GM18526 (cell line): Measurements from ENCODE around the gene MGAT1.

Experiments used
- POLR2A ChIP-seq: IDR thresholded peaks from 3 replicates; pipeline ENCODE4 v1.6.1; 2011; ENCODE audit not compliant: insufficient read length; ENCODE audit errors: extremely low read depth

Gene MGAT1

DNA sequence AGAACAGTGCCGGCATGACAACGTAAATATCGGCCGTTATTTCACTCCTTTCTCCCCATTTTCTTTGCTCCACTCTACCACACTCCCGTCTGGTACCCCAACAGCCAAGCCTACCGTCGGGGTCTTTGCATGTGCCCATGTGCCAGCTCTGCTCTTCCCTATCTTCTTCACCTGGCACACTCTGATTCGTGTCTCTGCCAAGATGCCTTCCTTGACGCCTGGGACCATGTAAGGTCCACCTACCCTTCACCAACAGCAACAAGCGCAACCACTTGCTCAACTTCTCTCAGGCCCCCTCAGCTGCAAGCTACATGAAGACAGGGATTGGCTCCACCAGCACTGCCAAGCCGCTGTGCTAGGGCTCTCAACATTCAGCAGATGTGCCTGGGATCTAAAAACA, 4.4 kb downstream of the MGAT1 start:
- TF ChIP-seq POLR2A, result no peak

DNA sequence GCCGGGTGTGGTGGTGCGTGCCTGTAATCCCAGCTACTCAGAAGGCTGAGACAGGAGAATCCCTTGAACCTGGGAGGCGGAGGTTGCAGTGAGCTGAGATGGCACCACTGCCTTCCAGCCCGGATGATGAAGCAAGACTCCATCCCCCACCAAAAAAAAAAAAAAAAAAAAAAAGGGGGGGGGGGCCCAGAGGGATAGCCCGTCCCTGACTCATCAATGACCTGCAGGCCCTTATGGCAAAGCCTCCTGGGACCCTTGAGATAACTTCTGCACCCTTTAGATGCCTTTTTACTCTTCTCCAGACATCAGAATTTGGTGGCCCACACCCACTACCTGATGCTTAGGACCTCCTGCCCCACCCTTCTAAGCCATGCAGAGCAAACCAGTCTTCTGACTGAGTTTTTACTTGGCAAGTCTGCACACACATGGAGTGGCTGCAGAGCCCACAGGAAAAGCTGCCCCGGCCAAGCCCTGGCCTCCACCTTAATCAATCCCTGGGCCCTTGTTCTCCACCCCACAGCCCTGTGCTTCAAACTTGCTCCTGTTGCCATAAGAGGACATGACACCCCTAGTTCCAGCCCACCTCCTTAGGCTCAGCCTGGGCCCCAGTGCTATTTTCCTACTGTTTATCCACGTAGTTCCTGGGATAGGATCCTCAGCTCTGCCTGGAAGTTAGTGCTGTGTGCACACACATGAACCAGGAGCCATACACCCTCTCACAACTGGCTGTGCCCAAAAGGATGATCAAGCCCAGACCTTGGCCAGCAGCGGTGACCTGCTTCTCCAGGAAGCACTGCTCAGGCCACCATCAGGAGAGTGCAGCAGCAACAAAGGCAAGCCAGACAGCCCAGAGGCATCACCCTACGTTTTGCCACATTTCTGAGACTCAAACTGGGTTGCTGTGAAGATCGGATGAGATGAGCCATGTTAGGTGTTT, 5.1 kb downstream of the MGAT1 start:
- no peak for TF ChIP-seq POLR2A

DNA sequence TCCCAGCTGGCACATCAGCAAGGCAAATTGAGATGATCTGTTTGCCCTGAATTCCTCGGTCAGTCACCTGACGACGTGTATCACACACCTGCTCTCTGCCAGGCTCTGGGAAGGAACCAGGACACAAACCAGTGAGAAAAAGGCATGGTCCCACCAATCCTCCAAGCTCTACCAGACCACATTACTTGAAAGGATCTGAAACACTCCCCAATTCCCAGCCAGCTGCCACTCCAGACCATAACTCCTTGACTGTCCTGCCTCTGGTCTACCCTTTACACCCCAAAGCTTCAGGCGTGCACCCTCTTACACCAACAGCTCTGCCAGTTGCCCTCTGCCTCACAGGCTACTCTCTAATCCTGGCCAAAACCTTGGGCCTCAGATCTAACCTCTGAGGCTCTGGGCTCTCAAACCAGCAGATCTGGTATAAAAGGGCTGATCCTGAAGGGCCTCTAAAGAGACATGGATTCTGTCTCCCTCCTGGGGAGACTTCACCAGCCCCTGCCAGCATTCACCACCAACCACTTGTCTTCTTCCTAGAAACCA, 6.8 kb downstream of the MGAT1 start:
- no peak for TF ChIP-seq POLR2A

DNA sequence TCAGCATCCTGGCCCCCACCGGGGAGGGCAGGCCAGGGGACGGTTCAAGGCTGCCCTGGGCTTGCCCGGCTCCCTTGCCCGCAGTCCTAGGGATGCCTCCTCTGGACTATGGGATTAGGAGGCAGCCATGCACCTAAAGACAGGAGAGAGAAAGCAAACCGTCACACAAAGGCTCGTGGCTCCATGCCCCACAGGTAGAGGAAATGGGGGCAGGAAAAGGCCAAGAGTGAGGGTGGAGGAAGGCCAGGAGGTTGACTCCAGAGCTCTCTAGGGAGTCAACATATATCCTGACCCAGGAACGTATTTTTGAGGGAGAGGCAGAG, 9.7 kb downstream of the MGAT1 start:
- no peak for TF ChIP-seq POLR2A

DNA sequence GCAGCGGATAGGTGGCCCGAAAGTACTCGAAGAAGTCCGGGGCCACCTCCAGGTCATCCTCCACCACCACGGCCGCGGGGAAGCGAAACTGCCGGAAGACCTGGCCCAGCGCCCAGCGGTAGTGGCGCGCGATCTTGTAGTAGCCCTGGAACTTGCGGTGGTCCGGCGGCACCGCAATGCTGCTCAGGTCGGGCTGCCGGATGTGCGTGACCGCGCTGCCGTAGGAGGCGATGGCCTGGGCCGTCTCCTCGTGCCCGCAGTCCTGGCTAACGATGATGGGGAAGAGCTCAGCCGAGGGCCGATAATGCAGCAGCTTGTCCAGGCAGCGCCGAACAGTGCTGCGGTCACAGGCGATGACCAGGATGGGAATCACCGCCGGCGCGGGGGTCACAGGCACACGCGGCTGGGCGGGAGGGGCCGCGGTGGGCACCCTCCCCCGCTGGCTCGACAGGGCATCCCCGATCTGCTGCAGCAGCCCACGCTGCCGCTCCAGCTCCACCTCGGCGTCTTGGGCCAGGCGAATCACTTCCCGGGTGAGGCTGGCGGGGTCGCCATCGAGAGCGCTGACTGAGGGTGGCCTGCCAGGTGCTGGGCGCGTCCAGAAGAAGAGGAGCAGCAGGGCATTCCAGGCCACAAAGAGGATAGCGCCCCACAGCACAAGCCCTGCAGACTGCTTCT, 10.2 kb downstream of the MGAT1 start:
- TF ChIP-seq POLR2A, result no peak

DNA sequence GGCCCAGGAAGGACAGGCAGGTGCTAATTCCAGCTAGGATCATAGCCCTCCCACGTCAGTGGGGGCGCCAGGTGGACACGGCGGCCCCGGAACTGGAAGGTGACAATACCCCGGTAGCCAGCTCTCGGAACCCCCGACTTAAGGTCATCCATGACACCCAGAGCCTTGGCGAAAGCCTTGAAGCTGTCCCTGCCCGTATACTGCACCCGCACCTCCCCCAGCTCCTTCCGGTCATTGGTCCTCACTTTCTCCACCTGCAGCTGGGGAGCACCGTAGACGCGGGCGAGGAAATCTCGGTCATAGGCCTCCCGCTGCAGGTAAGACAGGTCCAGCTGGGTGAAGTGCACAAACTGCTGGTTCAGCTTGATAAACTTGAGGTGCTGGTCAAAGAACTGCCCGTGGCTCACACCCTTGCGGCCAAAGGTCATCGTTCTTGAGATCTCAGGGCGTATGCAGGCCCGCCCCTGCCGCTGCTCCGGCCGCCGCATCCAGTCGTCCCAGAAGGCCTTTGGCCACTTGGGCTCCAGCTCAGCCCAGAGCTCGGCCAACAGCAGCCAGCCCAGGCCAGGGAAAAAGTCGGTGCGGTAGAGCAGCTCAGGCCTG, 10.9 kb downstream of the MGAT1 start:
- no peak for TF ChIP-seq POLR2A

DNA sequence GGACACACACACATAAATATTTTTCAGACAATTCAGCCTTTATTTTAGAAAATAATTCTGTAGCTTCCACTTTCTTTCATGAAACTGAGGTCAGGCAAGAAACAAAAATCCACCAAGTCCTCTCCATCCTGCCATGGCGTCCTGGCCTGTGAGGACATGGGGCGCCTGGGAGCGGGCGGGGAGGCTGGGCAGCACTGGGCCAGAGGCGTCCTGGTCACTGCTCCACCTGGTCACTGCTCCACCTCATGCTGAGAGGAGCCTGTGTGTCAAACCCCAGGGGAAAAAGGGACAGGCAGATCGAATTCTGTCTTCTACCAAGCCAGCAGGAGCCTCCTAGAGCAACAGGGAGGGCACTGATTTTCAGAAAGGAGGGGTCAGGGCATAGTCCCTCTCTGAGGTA, 12.1 kb downstream of the MGAT1 start:
- TF ChIP-seq POLR2A, result no peak

DNA sequence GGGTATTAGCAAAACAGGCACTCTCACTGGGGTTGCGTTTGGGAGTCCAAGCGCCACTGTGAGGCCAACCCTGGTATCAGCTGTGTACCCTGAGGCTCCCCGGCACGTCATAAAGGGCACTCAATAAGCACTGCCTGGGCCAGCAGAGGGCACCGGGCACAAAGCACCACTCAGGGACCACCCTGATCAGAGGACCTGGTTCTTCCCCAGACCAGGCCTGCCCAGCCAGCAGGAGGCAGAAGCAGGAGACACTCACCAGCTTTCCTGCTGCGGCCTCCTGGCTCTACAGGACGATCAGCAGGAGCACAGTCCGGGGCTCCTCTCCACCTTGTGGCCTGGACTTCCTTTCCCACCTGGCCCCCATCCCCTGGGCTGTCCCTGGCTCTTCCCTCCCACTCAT, 12.6 kb downstream of the MGAT1 start:
- no peak for TF ChIP-seq POLR2A

DNA sequence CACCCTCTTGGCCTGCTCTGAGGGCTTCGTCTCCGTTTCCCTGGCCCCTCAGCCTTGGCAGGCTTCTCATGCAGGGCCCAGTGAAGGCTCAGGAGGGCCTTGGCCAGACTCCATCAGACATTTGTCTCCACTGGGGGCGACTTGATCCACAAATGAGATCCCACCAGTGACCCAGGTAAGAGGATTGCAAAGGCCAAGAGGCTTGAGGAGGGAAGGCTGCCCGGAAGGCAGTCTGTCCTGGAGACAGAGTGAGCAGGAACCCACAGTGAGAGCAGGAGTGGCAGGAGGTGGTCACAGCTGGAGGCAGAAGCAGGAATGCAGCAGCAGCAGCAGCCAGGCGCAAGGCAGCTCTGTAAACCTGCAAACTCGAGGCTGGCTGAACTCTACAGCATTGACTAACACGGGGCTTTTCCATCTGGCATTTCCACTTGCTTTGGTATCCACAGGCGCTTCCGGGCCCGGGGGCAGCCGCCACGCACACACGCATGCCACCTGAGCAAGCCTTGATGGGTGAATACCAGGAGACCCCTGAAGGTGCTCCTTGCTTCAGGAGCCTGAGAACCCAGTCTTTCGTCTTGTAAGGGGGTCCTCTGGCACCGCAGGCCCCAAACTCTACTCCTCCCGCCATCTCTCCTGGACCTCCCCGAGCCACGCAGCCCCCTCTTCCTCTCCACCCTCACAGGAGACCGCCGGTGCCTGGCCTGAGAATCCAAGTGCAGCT, 14.7 kb downstream of the MGAT1 start:
- no peak for TF ChIP-seq POLR2A

DNA sequence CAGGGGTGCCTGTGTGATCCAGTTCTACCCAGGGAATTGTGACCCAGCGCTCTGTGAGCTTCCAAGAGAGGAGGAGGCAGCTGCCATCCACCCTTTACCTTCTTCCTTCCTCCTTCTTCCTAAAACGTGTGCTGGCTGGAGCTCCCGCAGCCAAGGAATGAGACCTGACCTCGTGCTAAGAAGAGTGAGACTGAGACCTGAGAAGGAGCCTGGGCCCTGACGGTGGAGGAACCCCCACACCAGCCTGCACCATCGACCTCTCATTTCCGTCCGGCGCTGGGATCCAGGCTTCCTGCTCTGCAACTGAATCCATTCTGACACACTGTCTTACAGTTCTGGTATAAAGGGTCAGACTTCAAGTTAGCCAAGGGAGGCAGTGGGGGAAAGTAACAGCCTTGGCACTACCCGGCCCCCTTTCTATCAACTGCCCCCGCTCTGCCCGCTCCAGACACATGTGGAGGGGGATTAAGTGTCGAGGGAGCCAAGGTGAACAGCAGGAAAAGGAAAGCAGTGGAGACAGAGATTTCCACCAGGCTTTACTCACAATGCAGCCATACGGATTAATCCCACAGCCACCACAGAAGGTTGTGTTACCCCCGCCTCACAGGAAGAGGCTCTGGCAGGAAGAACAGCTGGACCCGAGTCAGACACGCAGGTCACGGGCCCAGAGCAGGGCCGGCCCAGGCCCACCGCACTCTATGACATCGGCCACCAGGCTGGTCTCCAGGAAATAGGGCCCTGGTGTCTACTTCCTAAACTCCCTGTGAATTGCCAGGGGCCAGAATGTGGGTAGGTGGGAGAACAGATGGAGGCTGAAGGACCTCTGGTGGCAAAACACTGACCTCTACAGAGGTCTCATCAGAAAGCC, 15.8 kb downstream of the MGAT1 start:
- no peak for TF ChIP-seq POLR2A

DNA sequence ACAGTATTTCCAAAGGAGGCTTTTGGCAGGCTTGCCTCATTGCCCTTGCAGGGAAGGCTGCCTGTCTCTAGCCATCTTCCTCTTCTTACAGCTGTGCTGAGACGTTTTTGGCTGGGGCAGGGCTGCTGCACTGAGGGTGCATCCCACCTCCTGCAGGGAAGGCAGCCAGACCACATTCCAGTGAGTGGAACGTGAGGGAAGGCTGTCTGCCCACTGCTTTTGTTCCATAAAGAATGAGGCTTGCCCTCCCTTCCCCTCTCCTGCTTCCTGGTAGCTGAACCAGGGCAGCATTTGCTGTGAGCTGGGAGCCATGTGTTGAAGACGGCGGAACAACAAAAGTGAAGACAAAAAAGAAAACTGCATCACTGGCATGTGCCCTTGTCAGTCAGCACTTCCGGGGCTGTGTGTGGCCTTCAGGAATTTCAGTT, 16.8 kb downstream of the MGAT1 start:
- TF ChIP-seq POLR2A, result no peak

DNA sequence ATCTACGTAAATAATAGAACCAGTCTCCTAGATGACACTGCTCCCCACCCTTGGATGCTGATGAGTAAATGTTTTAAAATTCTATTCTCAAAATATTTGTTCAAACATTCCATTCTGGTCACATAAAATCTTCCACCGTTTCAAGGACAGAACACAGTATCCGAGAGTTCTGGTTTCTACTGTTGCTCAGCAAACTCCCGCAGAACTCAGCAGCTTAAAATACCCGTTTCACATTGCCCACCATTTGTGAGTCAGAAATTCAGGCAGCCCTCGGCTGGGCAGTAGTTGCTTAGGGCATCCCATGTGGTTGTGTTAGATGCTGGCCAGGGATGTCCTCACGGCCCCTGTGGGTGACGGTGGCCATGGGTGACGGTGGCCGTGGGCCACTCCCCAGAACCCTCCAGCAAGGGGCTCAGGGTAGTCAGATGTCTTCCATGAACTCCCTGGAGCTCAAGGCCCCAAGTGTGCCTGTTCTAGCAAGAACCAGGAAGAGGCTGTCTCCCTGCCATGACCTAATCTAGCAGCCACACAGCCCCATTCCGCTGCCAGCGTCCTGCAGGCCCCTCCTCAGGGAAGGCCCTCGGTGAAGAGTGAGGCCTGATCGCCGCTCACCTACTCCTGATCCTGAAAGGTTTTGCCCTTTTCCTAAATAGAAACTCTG, 17.4 kb downstream of the MGAT1 start:
- TF ChIP-seq POLR2A, result no peak

DNA sequence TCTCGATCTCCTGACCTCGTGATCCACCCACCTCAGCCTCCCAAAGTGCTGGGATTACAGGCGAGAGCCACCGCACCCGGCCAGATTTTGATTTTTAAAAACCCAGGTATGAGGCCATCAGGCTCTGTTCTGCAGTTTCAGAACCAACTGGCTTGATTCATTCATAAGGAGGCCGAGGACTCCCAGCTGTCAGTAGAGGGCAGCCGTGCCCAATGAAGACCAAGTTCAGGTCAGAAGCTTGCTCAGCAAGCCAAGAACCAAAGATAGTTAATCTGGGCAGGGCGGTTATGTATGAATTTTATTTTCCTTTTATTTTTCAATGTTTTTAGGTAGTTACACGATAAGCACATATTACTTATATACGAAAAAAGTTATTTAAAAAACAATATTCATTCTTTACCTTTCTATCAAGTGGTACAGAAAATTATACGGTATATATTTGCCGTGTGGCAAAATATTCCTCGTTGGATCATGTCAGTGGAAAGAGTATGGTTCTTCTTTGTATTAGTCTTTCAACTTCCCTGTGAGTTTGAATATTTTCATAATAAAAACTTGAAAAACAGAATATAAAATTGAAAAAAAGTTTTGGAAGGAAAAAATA, 18.0 kb downstream of the MGAT1 start:
- no peak for TF ChIP-seq POLR2A

DNA sequence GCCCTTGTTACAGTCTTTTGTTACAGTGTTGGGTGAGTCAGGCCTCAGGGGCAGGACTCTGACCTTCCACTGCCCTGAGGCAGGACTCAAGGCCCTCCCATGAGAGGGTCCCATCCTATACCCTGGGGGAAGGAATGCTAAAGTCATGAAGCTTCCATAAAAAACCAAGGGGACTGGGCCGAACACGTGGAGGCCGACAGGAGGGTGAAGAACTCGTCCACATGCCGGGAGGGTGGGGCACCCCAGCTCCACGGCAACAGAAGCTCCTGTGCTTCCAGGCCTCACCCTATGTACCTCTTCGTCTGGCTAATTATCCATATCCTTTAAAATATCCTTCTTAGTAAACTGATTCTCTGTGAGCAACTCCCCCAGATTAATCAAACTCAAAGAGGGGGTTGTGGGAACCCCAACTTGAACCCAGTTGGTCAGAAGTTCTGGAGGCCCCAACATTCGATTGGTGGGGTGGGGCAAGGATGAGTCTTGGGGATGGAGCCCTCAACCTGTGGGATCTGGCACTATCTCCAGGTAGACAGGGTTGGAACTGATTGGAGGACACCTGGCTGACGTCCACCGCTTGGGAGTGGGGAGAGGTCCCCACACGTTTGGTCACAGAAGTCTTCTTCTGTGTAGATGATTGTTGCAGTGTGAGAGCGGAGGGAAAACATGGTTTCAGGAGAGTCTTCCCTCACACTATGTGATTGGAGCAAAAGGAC, 19.1 kb downstream of the MGAT1 start:
- no peak for TF ChIP-seq POLR2A
